NCI-H2227 treated with DMSO at 0.1 percent for 48 hours (cell line): ENCODE measurements around the gene DNLZ.

ENCODE experiments used
- DNase-seq: peaks from one replicate; lab custom pipeline; 2025; lab: John Stamatoyannopoulos, UW

DNLZ gene

GRCh38 chr9:136343121-136343883 lies 20.2 kb downstream of the DNLZ start:
- no peak for DNase-seq

DNA sequence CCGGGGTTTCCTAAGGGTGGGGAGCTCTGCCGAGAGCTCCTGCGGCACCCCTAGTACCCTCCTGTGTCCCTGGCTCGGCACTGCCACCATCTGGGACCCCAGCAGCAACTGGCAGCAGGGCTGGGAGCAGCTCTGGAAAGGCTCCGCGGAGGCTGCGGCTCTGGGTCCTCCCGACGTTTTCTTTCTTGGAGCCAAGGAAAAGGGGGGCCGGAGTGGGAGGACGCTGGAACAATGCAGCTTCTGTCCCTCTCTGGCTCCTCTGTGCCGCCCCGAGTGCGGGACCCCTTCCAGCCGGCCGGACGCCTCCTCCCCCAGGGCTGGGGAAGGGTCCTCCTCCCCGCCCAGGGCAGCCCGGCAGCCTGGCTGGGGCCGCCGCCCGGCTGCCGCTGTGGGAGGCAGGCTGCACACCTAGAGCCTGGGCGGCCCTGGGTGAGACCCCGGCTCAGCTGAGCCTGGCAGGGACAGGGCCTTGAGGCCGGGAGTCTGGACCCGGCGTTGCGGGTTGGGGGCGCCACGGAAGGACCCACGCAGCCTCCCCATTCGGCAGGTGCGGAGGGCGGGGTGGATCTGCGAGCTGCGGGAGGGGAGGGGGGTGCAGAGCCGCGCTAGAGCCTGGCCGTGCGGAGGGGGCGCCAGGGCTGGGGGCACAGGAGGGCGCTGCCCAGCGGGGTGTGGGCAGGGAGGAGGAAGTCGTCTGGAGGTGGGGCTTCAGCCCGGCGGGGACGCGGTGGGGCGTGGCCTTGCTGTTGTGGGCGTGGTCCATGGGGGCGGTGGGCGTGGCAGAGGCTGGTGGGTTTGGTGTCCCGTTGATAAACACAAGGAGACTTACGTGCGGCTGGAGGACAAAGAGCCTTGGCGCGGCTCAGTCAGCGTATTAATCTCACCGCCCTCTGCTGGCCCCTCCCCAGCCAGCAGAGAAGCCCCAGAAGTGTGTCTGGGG lies 21.1 kb downstream of the DNLZ start:
- no peak for DNase-seq

DNA sequence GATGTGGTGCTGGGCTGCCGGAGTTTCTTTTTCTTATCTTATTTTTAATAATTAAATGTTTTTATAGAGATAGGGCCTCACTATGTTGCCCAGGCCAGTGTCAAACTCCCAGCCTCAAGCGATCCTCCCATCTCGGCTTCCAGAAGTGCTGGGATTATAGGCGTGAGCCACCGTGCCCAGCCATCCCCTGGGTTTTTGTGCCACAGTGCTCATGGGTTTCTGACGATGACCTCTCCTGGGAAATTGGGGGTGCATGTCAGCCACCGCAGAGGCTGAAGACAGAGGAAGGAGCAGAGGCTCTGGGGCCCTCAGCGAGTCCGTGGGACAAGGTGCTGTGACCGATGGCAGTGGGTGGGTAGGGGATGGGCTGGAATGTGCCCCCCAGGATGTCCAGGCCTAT lies 21.8 kb downstream of the DNLZ start:
- DNase-seq: no peak

GRCh38 chr9:136341042-136341655 lies 22.4 kb downstream of the DNLZ start:
- no peak for DNase-seq

DNA sequence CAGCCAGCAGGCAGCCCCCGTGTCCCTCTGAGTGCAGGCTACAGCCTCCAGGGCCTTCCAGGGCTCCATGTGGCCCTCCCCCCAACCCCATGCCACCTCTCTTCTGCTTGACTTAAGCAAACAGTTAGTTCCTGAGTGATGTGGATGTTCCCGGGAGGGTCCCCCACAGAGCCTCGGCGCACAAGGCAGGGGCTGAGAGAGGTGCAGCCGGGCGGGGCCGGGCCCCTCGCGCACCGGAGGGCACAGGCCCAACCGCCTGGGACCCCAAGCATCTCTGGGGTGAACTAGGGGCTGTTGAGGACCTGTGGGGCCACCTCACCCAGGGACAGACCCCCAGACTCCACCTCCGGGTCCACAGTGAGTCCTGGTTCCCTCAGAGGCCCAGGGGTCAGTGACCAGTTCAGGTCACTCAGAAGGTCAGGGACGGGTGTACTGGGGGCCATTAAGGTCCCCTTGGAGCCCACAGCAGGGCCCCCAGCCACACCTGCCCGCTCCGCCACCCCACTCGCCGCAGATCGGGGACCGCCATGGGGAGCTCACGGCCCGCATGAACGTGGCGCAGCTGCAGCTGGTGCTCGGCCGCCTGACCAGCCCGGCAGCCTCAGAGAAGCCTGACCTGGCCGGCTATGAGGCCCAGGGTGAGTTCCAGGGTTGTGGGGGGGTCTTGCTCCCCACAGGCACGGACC lies 23.0 kb downstream of the DNLZ start:
- no peak for DNase-seq

- DNase-seq: no peak
These were observed 23.6 kb downstream of the DNLZ start for GRCh38 chr9:136339958-136340310.

DNA sequence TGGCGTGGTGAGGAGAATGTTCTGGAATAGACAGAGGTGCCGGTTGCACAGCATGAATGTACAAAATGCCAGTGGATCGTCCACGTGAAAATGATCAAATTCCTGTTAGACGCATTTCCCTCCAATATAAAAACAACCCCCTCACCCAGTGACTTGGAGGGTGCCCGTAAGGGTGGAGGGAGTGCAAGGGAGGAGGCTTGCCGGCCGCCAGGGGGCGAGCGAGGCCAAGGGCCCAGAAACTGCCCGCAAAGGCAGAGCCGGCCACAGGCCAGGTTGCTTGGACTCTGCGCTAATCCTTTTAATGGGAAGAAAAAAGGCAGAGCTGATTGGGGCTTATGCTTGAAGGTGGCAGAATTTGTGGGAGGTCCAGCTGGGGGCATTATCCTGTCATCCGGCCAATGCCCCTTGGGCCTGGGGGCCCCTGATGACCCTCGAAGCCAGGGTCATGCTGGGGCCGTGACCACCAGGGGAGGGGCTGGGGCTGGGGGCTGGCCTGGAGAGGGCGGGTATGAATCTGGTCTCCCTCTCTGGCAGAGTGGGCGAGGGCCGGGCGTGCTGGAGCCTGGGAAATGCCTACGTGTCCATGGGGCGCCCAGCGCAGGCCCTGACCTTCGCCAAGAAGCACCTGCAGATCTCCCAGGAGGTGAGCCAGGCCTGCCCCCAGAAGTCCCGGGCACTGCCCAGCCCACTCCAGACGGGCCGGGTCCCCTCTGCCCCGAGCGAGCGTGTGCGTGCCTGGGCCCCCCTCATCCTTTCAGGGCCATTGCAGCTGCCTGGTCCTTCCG lies 24.2 kb downstream of the DNLZ start:
- DNase-seq: no peak

DNA sequence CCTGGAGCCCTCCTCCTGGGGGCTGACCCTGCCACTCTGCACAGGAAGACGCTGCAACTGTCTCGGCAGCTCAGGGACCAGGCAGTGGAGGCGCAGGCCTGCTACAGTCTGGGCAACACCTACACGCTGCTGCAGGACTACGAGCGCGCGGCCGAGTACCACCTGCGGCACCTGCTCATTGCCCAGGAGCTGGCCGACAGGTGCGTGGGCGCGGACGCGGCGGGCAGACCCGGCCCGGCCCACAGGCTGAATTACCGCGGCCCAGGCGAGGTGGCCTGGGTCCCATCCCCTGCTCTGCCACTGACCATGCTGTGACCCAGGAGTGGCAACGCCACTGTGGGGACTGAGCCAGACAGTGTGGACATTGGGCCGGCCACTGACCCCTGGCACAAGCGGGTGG lies 25.0 kb downstream of the DNLZ start:
- no peak for DNase-seq

DNA sequence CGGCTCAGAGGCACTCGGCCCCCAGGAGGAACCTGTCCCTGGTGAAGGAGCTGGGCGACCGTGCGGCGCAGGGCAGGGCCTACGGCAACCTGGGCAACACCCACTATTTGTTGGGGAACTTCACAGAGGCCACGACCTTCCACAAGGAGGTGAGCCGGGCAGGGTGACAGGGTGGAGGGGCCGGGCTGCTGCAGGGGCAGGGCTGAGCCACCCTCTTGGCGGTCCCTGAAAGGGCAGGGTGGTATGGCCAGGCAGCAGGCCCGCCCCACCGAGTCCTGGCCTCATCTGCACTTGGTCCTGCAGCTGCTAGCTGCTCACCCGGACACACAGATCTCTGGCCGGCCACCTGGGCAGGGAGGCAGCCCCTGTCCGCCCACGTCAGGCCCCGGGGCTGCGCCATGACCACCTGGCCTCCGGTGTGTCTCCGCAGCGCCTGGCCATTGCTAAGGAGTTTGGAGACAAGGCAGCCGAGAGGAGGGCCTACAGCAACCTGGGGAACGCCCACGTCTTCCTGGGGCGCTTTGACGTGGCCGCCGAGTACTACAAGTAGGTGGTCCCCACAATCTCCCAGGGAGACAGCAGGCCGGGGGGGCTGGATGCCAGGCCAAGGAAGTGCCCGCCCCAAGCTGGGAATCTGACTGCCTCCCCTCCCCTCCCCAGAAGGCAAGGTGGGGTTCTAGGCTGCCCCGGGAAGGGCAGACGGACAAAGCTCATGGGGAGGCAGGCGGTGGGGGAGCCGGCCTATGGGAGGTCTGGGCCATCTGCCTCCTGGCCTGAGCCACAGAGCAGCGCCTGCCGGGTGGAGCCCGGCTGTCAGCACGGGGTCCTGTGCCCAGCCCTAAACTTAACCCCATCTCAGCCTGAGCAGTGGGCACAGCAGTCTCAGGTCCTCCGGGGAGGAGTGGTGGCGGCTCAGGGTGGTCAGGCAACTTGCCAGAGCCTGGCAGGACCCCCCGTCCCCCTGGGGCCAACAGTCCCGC lies 25.8 kb downstream of the DNLZ start:
- DNase-seq: no peak

DNA sequence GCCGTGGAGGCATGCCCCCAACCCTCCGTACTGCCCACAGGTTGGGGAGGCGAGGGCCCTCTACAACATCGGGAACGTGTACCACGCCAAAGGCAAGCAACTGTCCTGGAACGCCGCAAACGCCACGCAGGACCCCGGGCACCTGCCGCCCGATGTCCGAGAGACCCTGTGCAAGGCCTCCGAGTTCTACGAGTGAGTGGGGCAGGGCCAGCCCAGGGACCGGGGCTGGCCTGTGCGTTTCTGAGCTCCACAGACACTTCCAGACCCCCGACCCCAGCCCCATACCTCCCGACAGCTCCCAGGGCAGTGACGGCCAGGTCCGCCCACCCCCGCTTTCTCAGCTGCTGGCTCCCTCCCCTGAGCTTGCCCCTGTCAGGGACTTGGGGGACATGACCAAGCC lies 26.7 kb downstream of the DNLZ start:
- no peak for DNase-seq

DNA sequence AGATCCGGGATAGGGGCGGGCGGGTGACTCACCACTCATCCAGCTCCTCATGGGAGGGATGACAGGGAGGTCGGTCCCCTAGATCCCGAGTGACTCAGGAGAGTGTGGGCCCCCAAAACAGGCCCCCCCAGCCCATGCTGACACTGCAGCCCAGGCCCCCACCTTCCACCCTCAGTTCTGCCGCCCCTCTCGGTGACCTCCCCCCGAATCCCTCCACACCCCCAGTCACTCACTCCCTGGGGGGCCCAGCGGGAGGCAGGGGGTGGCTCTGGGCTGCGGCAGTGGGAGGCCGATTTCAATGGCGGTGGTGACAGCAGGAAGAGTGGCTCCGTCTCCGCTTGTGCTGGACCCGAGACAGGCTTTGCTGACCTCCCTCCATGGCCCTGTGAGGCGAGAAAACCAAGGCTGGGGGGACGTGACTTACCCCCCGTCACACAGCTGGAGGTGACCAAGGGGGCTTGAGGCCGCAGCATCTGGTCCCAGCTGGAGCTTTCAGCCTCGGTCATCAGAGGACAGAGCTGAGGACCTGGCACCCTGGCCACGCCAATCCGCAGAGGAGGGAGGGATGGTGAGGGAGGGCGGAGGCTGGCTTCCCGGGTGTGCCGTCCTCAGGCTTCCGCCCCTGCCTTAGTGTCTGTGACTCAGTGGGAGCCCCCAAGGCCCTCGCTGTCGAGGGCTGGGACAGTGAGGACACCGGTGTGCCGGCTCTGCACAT lies 27.2 kb downstream of the DNLZ start:
- DNase-seq: no peak

DNA sequence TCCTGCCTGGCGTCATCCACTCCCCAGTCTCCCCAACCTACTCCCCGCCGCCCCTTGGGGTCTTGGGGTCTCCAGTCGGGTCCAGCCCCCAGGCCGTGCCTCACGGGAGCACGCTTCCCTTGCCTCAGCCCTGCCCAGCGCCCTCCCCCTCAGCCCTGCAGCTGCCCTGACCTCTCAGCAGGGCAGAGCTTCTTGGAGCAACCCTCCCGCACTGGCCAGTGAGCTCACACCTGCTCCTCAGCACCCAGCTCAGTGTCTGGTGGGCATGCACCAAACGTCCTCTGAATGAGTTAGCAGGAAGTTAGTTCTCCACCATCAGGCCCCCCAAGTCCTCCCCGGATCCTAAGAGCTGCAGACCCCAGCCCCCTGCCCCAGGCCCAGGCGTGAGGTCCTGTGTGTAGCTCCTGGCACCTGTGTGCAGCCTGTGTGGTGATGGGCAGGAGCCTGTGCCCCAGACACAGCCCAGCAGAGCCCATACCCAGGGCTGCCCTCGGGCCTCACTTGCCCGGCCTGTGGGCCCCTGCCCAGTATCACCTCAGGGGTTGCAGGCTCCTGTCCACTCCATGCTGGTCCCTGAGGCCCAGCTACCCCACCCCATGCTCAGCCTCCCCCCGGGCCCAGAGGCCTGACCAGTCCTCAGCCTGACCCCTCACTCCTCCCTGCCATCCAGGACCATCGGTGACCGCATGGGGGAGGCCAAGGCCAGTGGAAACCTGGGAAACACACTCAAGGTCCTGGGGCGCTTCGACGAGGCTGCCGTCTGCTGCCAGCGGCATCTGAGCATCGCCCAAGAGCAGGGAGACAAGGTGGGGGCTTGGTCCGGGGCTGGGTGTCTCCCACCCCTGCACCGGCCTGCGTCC lies 28.0 kb downstream of the DNLZ start:
- DNase-seq: no peak

- DNase-seq: no peak
These were observed 29.0 kb downstream of the DNLZ start for GRCh38 chr9:136334541-136334940.

DNA sequence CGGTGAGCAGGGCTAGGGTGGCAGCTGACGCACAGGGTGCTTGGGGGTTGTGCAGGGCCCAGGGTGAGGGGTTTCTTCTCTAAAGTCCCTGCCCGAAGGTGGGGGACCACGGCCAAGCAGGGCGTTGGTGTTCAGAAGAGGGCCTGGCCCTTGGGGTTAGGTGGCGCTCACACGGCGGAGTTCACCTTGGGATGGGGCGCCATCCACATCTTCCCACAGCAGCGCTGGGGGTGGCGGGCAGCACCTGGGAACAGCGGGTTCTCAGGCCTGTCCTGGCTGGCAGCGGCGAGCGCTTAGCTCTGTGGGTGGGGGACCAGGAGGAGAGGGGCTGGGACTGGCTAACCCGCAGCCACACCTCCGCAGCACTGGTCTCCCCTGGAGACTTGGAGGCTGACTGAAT lies 30.1 kb downstream of the DNLZ start:
- DNase-seq: no peak

DNA sequence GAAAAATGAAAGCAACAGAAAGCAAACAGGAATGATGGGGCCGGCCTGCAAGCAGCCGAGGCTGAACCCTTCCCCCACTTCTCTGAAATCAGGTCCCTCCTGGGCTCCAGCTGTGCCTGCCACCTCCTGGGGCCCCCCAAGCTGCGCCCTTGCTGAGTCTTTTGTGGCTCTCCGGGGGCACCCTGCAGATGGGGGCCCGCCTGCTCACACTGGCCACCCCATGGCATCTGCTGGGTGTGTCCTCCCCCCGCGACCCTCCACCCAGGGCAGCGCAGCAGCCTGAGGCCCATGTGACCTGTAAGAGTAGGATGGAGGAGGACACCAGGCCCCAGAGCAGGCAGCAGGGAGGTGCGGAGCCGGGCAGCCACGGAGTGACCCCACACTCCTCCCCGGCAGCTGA lies 30.5 kb downstream of the DNLZ start:
- DNase-seq: no peak

DNA sequence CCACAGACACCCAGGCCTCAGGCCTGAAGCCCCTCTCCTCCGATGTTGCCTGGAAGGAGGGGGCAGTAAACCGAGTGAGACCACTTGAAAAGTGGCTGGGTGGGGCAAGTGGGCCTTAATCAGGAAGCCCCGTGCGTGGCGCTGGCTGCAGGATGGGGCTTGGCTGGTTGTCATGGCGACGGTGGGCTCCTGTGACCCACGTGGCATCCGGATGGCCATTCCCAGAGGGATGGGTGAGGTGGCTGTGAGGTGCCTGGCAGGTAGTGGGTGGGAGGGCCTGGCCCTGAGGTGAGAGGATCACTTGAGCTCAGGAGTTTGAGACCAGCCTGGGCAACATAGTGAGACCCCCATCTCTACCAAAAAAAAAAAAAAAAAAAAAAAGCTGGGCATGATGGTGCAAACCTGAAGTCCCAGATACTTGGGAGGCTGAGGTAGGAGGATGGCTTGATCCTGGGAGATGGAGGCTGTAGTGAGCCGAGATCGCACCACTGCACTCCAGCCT lies 31.0 kb downstream of the DNLZ start:
- DNase-seq: no peak

DNA sequence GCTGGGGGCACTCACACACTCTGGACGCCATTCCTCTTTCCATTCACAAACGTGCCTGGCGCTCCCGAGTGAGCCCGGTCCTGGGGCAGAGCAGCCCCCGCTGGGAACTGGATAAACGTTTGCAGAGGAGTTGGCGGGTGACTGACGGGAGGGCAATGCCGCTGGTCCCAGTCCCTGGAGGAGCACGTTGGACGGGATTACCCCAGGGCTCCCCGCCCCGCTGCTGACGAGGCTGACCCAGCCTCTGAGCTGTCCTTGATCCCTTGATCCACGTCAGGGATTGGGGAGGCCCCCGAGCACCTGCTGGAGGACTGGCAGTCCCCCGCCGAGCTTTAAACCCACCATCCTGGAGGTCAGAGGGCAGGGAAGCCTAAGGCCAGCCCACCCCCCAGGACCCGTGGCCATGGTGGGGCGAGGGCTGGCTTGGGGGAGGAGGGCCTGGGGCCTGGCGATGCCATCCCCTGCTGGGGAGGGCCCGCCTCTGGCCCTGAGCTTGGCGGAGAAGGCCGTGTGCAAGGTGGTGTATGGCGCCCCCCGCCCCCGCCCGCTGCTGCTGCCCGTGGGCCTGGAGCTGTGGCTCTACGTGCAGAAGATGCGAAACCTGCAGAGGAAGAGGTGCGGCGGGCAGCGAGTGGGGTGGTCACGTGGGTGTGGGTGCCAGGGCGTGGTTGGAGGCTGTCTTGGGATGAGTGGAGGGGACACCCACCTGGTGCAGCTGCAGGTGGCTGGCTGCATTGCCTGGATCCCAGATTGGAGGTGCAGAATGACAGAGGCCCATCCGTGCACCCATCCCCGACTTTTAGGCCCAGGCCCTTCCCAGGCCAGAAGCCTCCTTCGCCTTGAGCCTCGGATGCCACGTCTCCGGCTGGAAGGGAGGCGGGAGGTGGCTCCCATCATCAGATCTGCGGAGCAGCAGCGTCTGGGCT lies 31.7 kb downstream of the DNLZ start:
- no peak for DNase-seq
